ES-I3 (cell line): ENCODE measurements around the gene ABCC1.
"Not testable (repeated sequence)": the region's sequence is repeated elsewhere in the genome, so short reads cannot be mapped to it uniquely, and the experiment has no call there.

Experiments
- H3K36me3 ChIP-seq: 2 replicates; pipeline ENCODE4 v1.6.1; 2013; ENCODE audit warnings: mild to moderate bottlenecking, low read length, control low read depth, moderate library complexity; ENCODE audit not compliant: insufficient read depth
- H3K4me1 ChIP-seq: 2 replicates; pipeline ENCODE4 v1.6.1; 2013; ENCODE audit warnings: mild to moderate bottlenecking, control low read depth, low read length; ENCODE audit not compliant: insufficient read depth
- H3K9ac ChIP-seq: 2 replicates; pipeline ENCODE4 v1.6.1; 2013; ENCODE audit warnings: low read depth, mild to moderate bottlenecking, low read length, moderate library complexity
- H3K9me3 ChIP-seq: 2 replicates; pipeline ENCODE4 v1.6.1; 2013; ENCODE audit warnings: mild to moderate bottlenecking, low read length, moderate library complexity; ENCODE audit not compliant: control insufficient read depth, insufficient read depth

Gene ABCC1

GRCh38 chr16:16163571-16163970 is 214.2 kb downstream of the ABCC1 start:
- no peaks in the 10 kb centered on the region for H3K4me1 ChIP-seq
- H3K9me3 ChIP-seq, result peaks cover 8% of the 10 kb centered on the region

GRCh38 chr16:16164243-16164642 is 214.8 kb downstream of the ABCC1 start:
- Histone ChIP-seq H3K9ac (no peak overlapping the region), H3K9me3 (peaks cover 5% of the 10 kb centered on the region; the same call in 1 of the 2 replicates), H3K36me3 (no peaks in the 10 kb centered on the region), H3K4me1 (no peaks in the 10 kb centered on the region)

More at GRCh38 chr16:16163571-16163970, 214.2 kb downstream of the ABCC1 start:
- Histone ChIP-seq H3K36me3 (no peaks in the 10 kb centered on the region), H3K9ac (no peak overlapping the region)

DNA sequence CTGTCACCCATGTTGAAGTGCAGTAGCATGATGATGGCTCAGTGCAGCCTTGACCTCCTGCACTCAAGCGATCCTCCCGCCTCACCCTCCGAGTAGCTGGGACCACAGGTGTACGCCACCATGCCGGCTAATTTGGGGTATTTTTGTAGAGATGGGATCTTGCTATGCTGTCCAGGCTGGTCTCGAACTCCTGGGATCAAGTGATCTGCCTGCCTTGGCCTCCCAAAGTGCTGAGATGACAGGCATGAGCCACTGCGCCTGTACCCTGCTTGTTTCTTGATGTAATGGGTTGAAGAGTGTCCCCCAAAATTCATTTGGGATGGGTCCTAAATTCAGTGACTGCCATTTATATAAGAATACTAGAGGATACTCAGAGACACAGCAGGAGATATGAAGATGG is 216.7 kb downstream of the ABCC1 start:
- Histone ChIP-seq H3K9ac (no peak overlapping the region), H3K36me3 (no peaks in the 10 kb centered on the region)

GRCh38 chr16:16166949-16167348 is 217.5 kb downstream of the ABCC1 start:
- Histone ChIP-seq H3K4me1 (no peaks in the 10 kb centered on the region), H3K9me3 (no peaks in the 10 kb centered on the region), H3K36me3 (no peaks in the 10 kb centered on the region), H3K9ac (no peak overlapping the region)

More for the DNA sequence above, 216.7 kb downstream of the ABCC1 start:
- Histone ChIP-seq H3K4me1 (no peaks in the 10 kb centered on the region), H3K9me3 (no peaks in the 10 kb centered on the region)

- Histone ChIP-seq H3K4me1 (no peaks in the 10 kb centered on the region), H3K9me3 (no peaks in the 10 kb centered on the region), H3K9ac (no peak overlapping the region), H3K36me3 (no peaks in the 10 kb centered on the region)
Measured at GRCh38 chr16:16167927-16168326, 218.5 kb downstream of the ABCC1 start.

- H3K4me1 ChIP-seq, result no peaks in the 10 kb centered on the region
- no peaks in the 10 kb centered on the region for H3K36me3 ChIP-seq
- H3K9ac ChIP-seq, result no peak overlapping the region
- H3K9me3 ChIP-seq, result no peaks in the 10 kb centered on the region
Measured at GRCh38 chr16:16168431-16168830, 219.0 kb downstream of the ABCC1 start.

DNA sequence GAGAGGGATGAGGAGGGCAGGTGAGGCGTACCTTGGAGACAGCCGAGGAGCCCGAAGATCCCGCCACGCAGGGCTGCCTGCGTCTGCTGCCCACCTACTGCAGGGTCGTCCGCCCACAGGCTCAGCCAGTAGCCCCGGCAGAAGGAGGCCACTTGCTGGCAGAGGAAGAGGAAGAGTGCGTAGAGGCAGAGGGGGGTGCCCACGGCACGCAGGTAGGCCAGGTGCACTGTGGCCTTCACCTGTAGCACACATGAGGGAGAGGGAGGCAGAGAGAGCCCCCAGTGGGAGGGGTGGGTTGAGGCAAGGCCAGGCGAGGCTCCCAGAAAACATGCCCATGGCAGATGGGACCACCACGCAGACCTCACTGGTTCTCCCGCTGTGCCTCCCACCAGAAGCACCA is 220.2 kb downstream of the ABCC1 start:
- Histone ChIP-seq H3K4me1 (no peaks in the 10 kb centered on the region), H3K36me3 (no peaks in the 10 kb centered on the region), H3K9me3 (no peaks in the 10 kb centered on the region), H3K9ac (no peak overlapping the region)

DNA sequence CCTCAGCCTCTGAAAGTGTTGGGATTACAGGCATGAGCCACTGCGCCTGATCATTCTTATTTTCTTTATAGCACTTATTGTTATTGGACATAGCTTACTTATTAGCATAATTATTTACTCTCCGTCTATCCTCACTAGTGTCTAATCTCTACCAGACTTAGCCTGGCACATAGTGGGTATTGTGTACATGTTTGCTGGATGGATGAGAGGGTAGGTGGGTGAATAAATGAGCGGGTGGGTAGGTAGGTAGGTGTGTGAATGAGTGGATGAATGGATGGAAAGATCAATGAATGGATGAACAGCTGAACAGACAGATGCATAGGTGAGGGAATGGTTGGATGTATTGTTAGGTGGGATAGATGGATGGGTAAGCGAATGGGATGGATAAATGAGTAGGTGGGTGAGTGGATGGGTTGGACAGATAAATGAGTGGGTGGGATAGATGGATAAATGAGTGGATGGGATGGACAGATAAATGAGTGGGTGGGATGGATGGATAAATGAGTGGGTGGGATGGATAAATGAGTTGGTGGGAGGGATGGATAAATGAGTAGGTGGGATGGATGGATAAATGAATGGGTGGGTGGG is 222.0 kb downstream of the ABCC1 start:
- Histone ChIP-seq H3K4me1 (no peaks in the 10 kb centered on the region), H3K9ac (no peak overlapping the region), H3K36me3 (no peaks in the 10 kb centered on the region), H3K9me3 (peaks cover 4% of the 10 kb centered on the region; the same call in 1 of the 2 replicates)

- Histone ChIP-seq H3K36me3 (0 out of 2 replicates have a peak, but pooled peaks cover 3% of the 10 kb centered on the region), H3K9ac (no peak overlapping the region)
Measured at GRCh38 chr16:16172991-16173390, 223.6 kb downstream of the ABCC1 start.

DNA sequence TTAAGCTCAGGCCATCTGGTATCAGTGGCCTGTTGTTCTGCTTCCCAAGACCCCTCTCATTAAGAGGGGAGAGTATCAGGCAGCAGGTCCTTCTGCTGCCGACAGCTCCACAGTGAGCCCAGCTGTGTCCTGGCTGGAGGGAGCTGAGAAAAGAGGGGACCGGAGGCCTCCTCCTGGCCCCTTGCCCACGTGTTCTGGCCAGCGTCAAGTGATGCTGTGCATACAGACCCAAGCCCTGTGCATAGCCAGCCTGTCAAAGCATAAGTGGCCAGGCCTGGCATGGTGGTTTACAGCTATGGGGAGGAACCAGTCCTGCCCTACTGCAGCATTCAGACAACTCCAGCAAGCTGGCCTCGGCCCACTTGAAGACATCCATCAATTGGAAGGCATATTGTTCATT is 225.9 kb downstream of the ABCC1 start:
- H3K4me1 ChIP-seq, result no peaks in the 10 kb centered on the region
- peaks cover 6% of the 10 kb centered on the region; the same call in 1 of the 2 replicates for H3K9me3 ChIP-seq
- H3K9ac ChIP-seq, result no peak overlapping the region
- H3K36me3 ChIP-seq, result 0 out of 2 replicates have a peak, but pooled peaks cover 3% of the 10 kb centered on the region

More at GRCh38 chr16:16172991-16173390, 223.6 kb downstream of the ABCC1 start:
- H3K4me1 ChIP-seq, result no peaks in the 10 kb centered on the region
- peaks cover 6% of the 10 kb centered on the region; the same call in 1 of the 2 replicates for H3K9me3 ChIP-seq

DNA sequence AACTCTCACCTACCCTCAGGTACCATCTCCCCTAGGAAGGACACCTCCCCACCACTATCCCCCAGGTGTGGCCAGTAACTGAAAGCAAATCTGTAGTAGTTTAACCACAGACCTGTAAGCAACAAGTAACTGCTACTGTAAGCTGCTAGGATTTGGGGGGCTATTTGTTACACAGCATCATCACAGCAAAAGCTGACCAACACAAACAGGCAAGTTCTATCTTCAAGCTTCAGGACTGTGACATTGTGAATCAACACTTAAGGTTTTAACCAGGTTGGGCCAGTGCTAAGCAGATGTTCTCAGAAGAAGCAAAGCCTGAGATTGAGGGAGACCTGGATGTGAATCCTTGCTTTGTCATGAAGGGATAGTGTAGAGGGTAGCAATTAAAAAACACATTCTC is 226.9 kb downstream of the ABCC1 start:
- H3K9me3 ChIP-seq, result peaks cover 6% of the 10 kb centered on the region; the same call in 1 of the 2 replicates
- no peak overlapping the region for H3K9ac ChIP-seq
- H3K4me1 ChIP-seq, result no peaks in the 10 kb centered on the region
- 0 out of 2 replicates have a peak, but pooled peaks cover 3% of the 10 kb centered on the region for H3K36me3 ChIP-seq

DNA sequence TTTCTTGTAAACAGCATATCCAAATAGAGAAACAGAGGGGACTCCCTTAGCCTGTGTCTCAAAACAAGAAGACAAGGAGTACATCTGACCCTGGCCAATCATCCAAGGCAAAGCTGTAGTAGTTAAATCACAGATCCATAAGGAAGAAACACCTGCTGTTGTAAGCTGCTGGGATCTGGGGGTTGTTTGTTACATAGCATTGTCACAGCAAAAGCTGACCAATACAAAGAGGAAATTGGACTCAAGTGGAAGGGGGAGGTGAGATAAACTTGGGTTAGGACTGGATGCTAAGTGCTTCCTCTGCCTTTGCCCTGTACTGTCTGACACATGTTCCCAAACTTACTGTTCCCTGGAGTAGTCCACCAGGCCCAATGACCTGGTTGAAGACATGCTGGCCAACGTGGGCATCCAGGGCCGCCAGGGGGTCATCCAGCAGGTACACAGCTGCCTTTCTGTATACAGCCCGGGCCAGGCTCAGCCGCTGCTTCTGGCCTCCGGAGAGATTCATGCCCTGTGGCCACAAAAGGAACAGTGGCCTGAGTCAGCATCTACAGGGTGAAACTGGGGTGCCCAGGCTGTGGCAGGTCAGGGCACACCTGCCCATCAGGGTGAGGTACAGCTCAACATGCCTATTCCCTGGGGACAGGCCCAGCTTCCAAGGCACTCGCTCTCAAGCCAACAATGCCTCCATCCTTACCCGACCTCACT is 229.2 kb downstream of the ABCC1 start:
- Histone ChIP-seq H3K36me3 (0 out of 2 replicates have a peak, but pooled peaks cover 3% of the 10 kb centered on the region), H3K4me1 (peaks cover 5% of the 10 kb centered on the region; the same call in 1 of the 2 replicates), H3K9me3 (peaks cover 6% of the 10 kb centered on the region; the same call in 1 of the 2 replicates), H3K9ac (no peak overlapping the region)

DNA sequence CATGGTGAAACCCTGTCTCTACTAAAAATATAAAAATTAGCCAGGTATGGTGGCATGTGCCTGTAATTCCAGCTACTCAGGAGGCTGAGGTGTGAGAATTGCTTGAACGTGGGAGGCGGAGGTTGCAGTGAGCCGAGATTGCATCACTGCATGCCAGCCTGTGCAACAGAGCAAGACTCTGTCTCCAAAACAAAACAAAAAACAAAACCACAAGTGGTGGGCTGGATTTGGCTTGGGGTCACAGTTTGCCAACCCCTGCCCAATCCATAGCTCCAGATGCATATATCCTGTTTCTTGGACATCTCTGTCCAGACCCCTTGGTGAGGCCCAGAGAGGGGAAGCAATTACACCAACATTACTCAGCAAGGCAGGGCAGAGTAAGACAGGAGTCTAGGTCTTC is 232.3 kb downstream of the ABCC1 start:
- not testable (repeated sequence) for H3K36me3 ChIP-seq, H3K9ac ChIP-seq

DNA sequence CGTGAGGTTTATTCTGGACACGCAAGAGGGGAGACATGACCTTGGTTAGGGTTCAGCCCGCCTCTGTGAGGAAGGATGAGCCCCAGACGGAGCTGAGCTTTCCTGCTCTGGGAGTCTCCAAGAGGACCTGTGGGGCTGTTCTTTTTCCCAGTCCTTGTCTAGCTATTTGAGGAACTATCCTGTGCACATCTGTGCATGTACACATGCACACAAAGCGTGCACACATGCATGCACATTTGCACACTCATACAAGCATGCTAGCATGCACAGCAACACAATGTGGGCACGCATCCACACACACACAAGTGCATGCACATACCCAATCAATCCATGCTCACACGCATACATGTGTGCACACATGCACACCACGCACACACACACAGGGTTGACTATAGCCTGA is 233.5 kb downstream of the ABCC1 start:
- H3K9me3 ChIP-seq, result no peaks in the 10 kb centered on the region
- peaks cover 5% of the 10 kb centered on the region; the same call in 1 of the 2 replicates for H3K4me1 ChIP-seq
- H3K9ac ChIP-seq, result no peak overlapping the region
- H3K36me3 ChIP-seq, result no peaks in the 10 kb centered on the region

More for the DNA sequence above, 232.3 kb downstream of the ABCC1 start:
- H3K9me3 ChIP-seq, H3K4me1 ChIP-seq: not testable (repeated sequence)

DNA sequence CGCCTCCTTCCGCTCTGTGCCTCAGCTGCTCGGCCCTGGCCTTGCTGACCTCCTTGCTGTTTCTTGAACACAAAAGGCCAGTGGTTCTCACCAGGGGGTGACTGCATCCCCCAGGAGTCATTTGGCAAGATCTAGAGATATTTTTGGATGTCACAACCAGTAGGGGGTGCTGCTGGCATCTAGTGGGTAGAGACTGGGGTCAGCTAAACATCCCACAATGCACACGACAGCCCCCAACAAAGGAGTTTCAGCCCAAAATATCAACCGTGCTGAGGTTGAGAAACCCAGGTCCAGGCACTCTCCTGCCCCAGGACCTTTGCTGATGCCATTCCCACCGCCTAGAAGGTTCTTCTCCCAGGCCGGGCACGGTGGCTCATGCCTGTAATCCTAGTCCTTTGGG is 234.1 kb downstream of the ABCC1 start:
- Histone ChIP-seq H3K9ac (no peak overlapping the region), H3K36me3 (no peaks in the 10 kb centered on the region), H3K4me1 (peaks cover 5% of the 10 kb centered on the region; the same call in 1 of the 2 replicates), H3K9me3 (no peaks in the 10 kb centered on the region)
